Pancreas (tissue), 10 donors: ENCODE data around the gene ULBP2. TPM values are rescaled to one million over a fixed set of nuclear protein-coding genes. Genes with fewer than 3 reads are reported as not detected.
"Not testable (repeated sequence)": the region's sequence is repeated elsewhere in the genome, so short reads cannot be mapped to it uniquely, and the experiment has no call there.

Experiments used
- ATAC-seq, 4 donors: fragments of 200-7000 bp; cut with Tn5 transposase; one replicate each; pipeline versions ENCODE4 v1.8.0 to v1.9.1; 2020; ENCODE audit warnings: mild to moderate bottlenecking in 4 of 4, moderate library complexity in 4 of 4
- DNase-seq, 6 donors: peaks; one replicate each; pipeline ENCODE4 v3.0.0-alpha.2; 2020
- FAIRE-seq: peaks from 2 replicates; lab custom pipeline; 2012; peaks lifted over from hg19 to GRCh38; lab: Jason Lieb, UNC
- H3K27ac ChIP-seq, 4 donors: fragments of 200-600 bp; sonication (generic); 1 replicate in 3 of 4; 2 replicates in 1 of 4; pipeline versions ENCODE4 v1.5.0 to v1.8.0; 2020
- H3K27me3 ChIP-seq, 4 donors: fragments of 200-600 bp; one replicate each; pipeline ENCODE4 v1.8.0; 2021
- H3K36me3 ChIP-seq, 3 donors: fragments of 200-600 bp; sonication (generic) in 1 of 3; one replicate each; pipeline versions ENCODE4 v1.5.0 to v1.8.0; 2020 to 2021
- H3K4me1 ChIP-seq, 3 donors: fragments of 200-600 bp; one replicate each; pipeline ENCODE4 v1.8.0; 2021
- H3K4me3 ChIP-seq, 4 donors: fragments of 200-600 bp; sonication (generic) in 2 of 4; one replicate each; pipeline versions ENCODE4 v1.5.0 to v1.8.0; 2020 to 2021
- H3K9me3 ChIP-seq, 4 donors: fragments of 200-600 bp; one replicate each; pipeline ENCODE4 v1.8.0; 2021
- WGBS, 2 donors: extraction: QIAGEN DNeasy Blood & Tissue Kit; methylation state at CpG; one replicate each; pipeline ENCODE4 v1.1.7; 2013; 5-methylcytosine and 5-hydroxymethylcytosine counted together
- intact Hi-C, 3 donors: fragments of 100-400 bp; cut with DNase I; formaldehyde crosslinking; loops; one replicate each; pipeline versions ENCODE4 v1.11.1 to v1.14.2; 2022
- polyA plus RNA-seq, 2 donors: library from polyadenylated mRNA; stranded (reverse); fragments of 200-250 nt; gene quantifications; one replicate each; pipeline ENCODE4 v1.2.3, GENCODE V29; 2013
- total RNA-seq, 6 donors: library from RNA; stranded (reverse); fragmentation: NEBNext Ultra II Directional in 4 of 6; extraction: Animal tissue kit (Norgen Biotek cat#: 25700) in 4 of 6; gene quantifications; one replicate each; pipeline versions ENCODE4 v1.2.1 to v1.2.4, GENCODE V29; 2021 to 2023
- TF ChIP-seq, protein P1 (sequence below), 4 donors: fragments of 200-600 bp; sonication (generic) in 3 of 4; IDR thresholded peaks; one replicate each; pipeline versions ENCODE4 v1.5.0 to v1.8.0; 2021; ENCODE audit warnings: antibody characterized with exemption in 4 of 4
- donor health status: healthy with polysubstance abuse.
- donor health status: DM: no; HTN: no; CAD: no; lungs with moderate emphysema.
- donor health status: DM: no; HTN: no; CAD: no.
- donor health status: control.
- donor health status: control.
- donor health status: Bipolar disorder and iron deficiency.
- donor health status: DM: yes; HTN: yes; CAD: no.
- donor health status: DM: no; HTN: no; CAD: no.
- donor health status: DM: no; HTN: no; CAD: no.
- donor health status: DM: yes; HTN: yes; CAD: no.

ULBP2 gene
- total and polyA plus RNA-seq, 8 donors: 0.19 to 0.37 (median 0.25) TPM; not detected in 3

DNA sequence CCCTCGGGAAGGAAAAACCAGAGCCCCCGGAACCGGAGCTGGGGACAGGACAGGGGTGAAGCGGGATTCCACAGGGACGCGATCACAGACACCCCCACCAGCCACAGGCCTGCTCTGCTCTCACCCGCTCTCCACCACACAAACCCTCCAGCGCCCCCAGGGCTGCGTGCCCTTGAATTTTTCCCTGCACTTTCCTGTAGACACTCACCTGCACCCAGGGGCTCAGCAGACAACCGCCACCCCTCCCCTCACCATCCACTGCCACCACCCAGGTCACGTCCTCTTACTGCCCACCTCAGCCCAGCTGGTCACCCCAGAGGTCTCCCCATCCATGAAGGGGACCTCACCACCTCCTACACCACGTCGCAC is 631 bp downstream of the ULBP2 start:
- H3K36me3 ChIP-seq: no peaks in the 10 kb centered on the region
- H3K27me3 ChIP-seq: peaks cover 0 to 19% (median 9%) of the 10 kb centered on the region in 4 donors
- TF ChIP-seq, protein P1, sequence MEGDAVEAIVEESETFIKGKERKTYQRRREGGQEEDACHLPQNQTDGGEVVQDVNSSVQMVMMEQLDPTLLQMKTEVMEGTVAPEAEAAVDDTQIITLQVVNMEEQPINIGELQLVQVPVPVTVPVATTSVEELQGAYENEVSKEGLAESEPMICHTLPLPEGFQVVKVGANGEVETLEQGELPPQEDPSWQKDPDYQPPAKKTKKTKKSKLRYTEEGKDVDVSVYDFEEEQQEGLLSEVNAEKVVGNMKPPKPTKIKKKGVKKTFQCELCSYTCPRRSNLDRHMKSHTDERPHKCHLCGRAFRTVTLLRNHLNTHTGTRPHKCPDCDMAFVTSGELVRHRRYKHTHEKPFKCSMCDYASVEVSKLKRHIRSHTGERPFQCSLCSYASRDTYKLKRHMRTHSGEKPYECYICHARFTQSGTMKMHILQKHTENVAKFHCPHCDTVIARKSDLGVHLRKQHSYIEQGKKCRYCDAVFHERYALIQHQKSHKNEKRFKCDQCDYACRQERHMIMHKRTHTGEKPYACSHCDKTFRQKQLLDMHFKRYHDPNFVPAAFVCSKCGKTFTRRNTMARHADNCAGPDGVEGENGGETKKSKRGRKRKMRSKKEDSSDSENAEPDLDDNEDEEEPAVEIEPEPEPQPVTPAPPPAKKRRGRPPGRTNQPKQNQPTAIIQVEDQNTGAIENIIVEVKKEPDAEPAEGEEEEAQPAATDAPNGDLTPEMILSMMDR (IDR thresholded peaks at IDR 0.05): no peak
- H3K4me3 ChIP-seq: peak overlapping the region in 3 of 4 donors; percentile 25 to 71 (median 45)
- no peak overlapping the region for H3K27ac ChIP-seq
- DNase-seq (peak in 1 of 6 donors; percentile 67), ATAC-seq (peak in 2 of 4 donors; percentile 2), FAIRE-seq (no peak)
- intact Hi-C loops: no loop called here
- peaks cover 0 to 12% (median 9%) of the 10 kb centered on the region in 3 donors for H3K4me1 ChIP-seq
- no peaks in the 10 kb centered on the region for H3K9me3 ChIP-seq
- 23 to 34% methylated on average over 13 of the region's 13 CpGs for WGBS, 2 donors

DNA sequence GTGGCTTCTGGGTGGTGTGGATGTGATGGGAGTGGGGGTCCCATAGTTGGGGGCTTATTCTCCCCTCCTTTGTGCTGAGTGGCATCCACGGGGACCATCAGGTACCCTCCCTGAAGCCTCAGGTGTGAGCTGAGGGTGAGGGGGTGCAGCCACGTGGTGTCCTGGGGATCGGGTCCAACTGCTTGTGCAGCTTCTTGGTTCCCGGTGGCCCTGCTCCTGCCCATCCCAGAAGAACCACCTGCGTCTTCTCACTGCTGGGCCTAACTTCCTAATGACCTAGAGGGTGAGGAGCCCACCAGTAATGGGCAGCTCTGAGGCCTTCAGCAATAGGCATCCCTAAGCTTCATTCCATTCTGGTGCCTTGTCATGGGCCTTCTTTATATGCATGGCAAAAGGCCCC is 1.5 kb downstream of the ULBP2 start:
- FAIRE-seq, H3K27ac ChIP-seq, H3K4me3 ChIP-seq, H3K9me3 ChIP-seq, intact Hi-C loops, ATAC-seq, H3K4me1 ChIP-seq, H3K36me3 ChIP-seq: not testable (repeated sequence)
- whole genome bisulfite sequencing, 2 donors: 75 to 76% methylated on average over 5 of the region's 5 CpGs
- DNase-seq: peak in 1 of 6 donors; percentile 31
- H3K27me3 ChIP-seq: peaks cover 0 to 15% (median 7%) of the 10 kb centered on the region in 4 donors

- H3K9me3 ChIP-seq, H3K36me3 ChIP-seq, H3K4me1 ChIP-seq, H3K27me3 ChIP-seq, DNase-seq, H3K27ac ChIP-seq, FAIRE-seq, H3K4me3 ChIP-seq, intact Hi-C loops, ATAC-seq: not testable (repeated sequence)
- WGBS, 2 donors: 65 to 67% methylated on average over 3 to 5 of the region's 6 CpGs
These were observed 3.5 kb downstream of the ULBP2 start for GRCh38 chr6:149945276-149945675.

- H3K36me3 ChIP-seq, H3K9me3 ChIP-seq, intact Hi-C loops, H3K4me3 ChIP-seq, FAIRE-seq, H3K4me1 ChIP-seq, H3K27ac ChIP-seq, DNase-seq, H3K27me3 ChIP-seq, ATAC-seq: not testable (repeated sequence)
- 58 to 69% methylated on average over 7 of the region's 7 CpGs for WGBS, 2 donors
These were observed 4.8 kb downstream of the ULBP2 start for GRCh38 chr6:149946631-149947030.

GRCh38 chr6:149947533-149947932 is 5.7 kb downstream of the ULBP2 start:
- H3K27ac ChIP-seq, H3K4me1 ChIP-seq, DNase-seq, H3K4me3 ChIP-seq, H3K27me3 ChIP-seq, FAIRE-seq, intact Hi-C loops, H3K9me3 ChIP-seq, ATAC-seq, H3K36me3 ChIP-seq: not testable (repeated sequence)
- no CpG with 5 or more reads among the region's 1 CpG for WGBS, 2 donors

DNA sequence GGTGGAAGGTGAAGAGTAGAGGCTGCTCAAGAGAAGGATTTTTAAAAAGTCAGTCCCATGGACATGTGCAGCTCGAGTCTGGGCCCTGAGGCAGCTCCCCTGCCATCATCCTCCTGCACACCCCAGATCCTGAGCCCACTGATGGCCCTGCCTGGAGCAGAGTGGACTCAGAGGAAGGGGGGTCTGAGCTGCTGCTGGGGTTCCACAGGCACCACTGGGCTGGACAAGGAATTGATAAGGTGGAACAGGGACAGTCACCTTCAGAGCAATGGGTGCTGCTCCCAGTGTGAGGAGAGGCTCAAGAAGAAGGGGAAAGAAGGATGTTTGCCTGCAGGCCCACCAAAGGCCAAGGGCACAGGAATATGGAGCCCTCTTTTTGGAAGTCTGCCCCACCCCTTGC is 6.2 kb downstream of the ULBP2 start:
- TF ChIP-seq, protein P1 (IDR thresholded peaks at IDR 0.05): no peak
- DNase-seq: no peak
- intact Hi-C loops: no loop called here

GRCh38 chr6:149948616-149949015 is 6.8 kb downstream of the ULBP2 start:
- Histone ChIP-seq H3K4me3 (no peak overlapping the region), H3K27ac (no peak overlapping the region), H3K36me3 (no peaks in the 10 kb centered on the region), H3K4me1 (no peaks in the 10 kb centered on the region), H3K27me3 (peaks cover 0 to 19% (median 2%) of the 10 kb centered on the region in 4 donors), H3K9me3 (no peaks in the 10 kb centered on the region)
- TF ChIP-seq, protein P1 (IDR thresholded peaks at IDR 0.05): no peak
- ATAC-seq (no peak), FAIRE-seq (no peak), DNase-seq (peak in 1 of 6 donors; percentile 26)
- intact Hi-C loops: no loop called here
- 65 to 77% methylated on average over 5 of the region's 5 CpGs for WGBS, 2 donors

More for the DNA sequence above, 6.2 kb downstream of the ULBP2 start:
- H3K9me3 ChIP-seq: no peaks in the 10 kb centered on the region
- peaks cover 0 to 13% (median 2%) of the 10 kb centered on the region in 4 donors for H3K27me3 ChIP-seq
- WGBS, 2 donors: 86% methylated on average over 1 of the region's 1 CpG
- no peak overlapping the region for H3K27ac ChIP-seq
- ATAC-seq (no peak), FAIRE-seq (no peak)
- H3K4me1 ChIP-seq: no peaks in the 10 kb centered on the region
- H3K36me3 ChIP-seq: no peaks in the 10 kb centered on the region
- H3K4me3 ChIP-seq: no peak overlapping the region
